Smooth muscle cell (in vitro differentiated cells): ENCODE data around the gene SLC10A4. TPM values are rescaled to one million over a fixed set of nuclear protein-coding genes. Genes with fewer than 3 reads are reported as not detected.

Source experiments
- DNase-seq: peaks from one replicate; lab custom pipeline; 2025; ENCODE audit not compliant: unreplicated experiment; lab: John Stamatoyannopoulos, UW
- H2AFZ ChIP-seq: fragments of 200-600 bp; sonication (generic); 2 replicates; pipeline ENCODE4 v1.6.0; 2016; ENCODE audit warnings: antibody characterized with exemption, low read depth, mild to moderate bottlenecking
- H3F3A ChIP-seq: fragments of 200-600 bp; sonication (generic); 2 replicates; pipeline ENCODE4 v1.6.0; 2017; ENCODE audit warnings: antibody characterized with exemption, low read depth
- H3K27ac ChIP-seq: fragments of 200-600 bp; sonication (generic); 2 replicates; pipeline ENCODE4 v1.5.1; 2016; ENCODE audit warnings: low read depth, mild to moderate bottlenecking
- H3K27me3 ChIP-seq: fragments of 200-600 bp; sonication (generic); 2 replicates; pipeline ENCODE4 v1.6.1; 2016; ENCODE audit warnings: low read depth, mild to moderate bottlenecking
- H3K36me3 ChIP-seq: fragments of 200-600 bp; sonication (generic); 2 replicates; pipeline ENCODE4 v1.5.1; 2016; ENCODE audit warnings: low read depth
- H3K4me1 ChIP-seq: fragments of 200-600 bp; sonication (generic); 2 replicates; pipeline ENCODE4 v1.5.1; 2016; ENCODE audit warnings: low read depth
- H3K4me2 ChIP-seq: fragments of 200-600 bp; sonication (generic); 2 replicates; pipeline ENCODE4 v1.6.0; 2016; ENCODE audit warnings: mild to moderate bottlenecking
- H3K4me3 ChIP-seq: fragments of 200-600 bp; sonication (generic); 2 replicates; pipeline ENCODE4 v1.5.1; 2016; ENCODE audit warnings: mild to moderate bottlenecking
- H3K79me2 ChIP-seq: fragments of 200-600 bp; sonication (generic); 2 replicates; pipeline ENCODE4 v1.6.0; 2016; ENCODE audit warnings: low read depth, mild to moderate bottlenecking
- H3K9ac ChIP-seq: fragments of 200-600 bp; sonication (generic); 2 replicates; pipeline ENCODE4 v1.6.0; 2016; ENCODE audit warnings: low read depth
- H3K9me3 ChIP-seq: fragments of 200-600 bp; sonication (generic); replicated peaks from 2 replicates; pipeline ENCODE4 v1.5.1; 2016; ENCODE audit warnings: low read depth
- H4K20me1 ChIP-seq: fragments of 200-600 bp; sonication (generic); 2 replicates; pipeline ENCODE4 v1.6.0; 2016; ENCODE audit warnings: low read depth
- CTCF ChIP-seq: fragments of 200-600 bp; sonication (generic); IDR thresholded peaks from 2 replicates; pipeline ENCODE4 v1.5.1; 2017; ENCODE audit warnings: borderline replicate concordance, mild to moderate bottlenecking, antibody characterized with exemption; ENCODE audit not compliant: insufficient read depth, poor library complexity, severe bottlenecking
- WGBS: methylation state at CpG from one replicate; pipeline ENCODE4 v1.1.7; 2016; ENCODE audit warnings: low lambda C conversion rate; 5-methylcytosine and 5-hydroxymethylcytosine counted together
- polyA plus RNA-seq: library from polyadenylated mRNA; unstranded; fragments of >200 nt; fragmentation: Nextera tagmentation; extraction: Ambion mirVana; gene quantifications from 2 replicates; pipeline ENCODE4 v1.2.1, GENCODE V29; 2016
- total RNA-seq: library from RNA; depleted of rRNA; stranded (reverse); fragments of >200 nt; gene quantifications from 2 replicates; pipeline ENCODE4 v1.2.3, GENCODE V29; 2014

Gene SLC10A4
- total and polyA plus RNA-seq, 2 experiments from 2014 or later, result 0.08 TPM; not detected in 1

GRCh38 chr4:48454591-48454990 lies 28.6 kb upstream of the SLC10A4 start:
- Histone ChIP-seq H3K79me2 (no peaks in the 10 kb centered on the region), H3K36me3 (no peaks in the 10 kb centered on the region), H3K4me1 (no peaks in the 10 kb centered on the region), H3K4me2 (no peak overlapping the region), H2AFZ (no peak overlapping the region), H3K27me3 (peaks cover 5% of the 10 kb centered on the region), H3F3A (no peaks in the 10 kb centered on the region), H4K20me1 (no peaks in the 10 kb centered on the region), H3K4me3 (no peak overlapping the region), H3K9me3 (no peaks in the 10 kb centered on the region), H3K9ac (no peak overlapping the region), H3K27ac (no peak overlapping the region)
- WGBS, result 98% methylated on average over 2 of the region's 2 CpGs
- no peak for DNase-seq
- no peak for TF ChIP-seq CTCF

- no peaks in the 10 kb centered on the region for H3K4me1 ChIP-seq
- no peak for TF ChIP-seq CTCF
- H3F3A ChIP-seq, result no peaks in the 10 kb centered on the region
- H3K27me3 ChIP-seq, result peaks cover 2% of the 10 kb centered on the region
- no peak for DNase-seq
- no peaks in the 10 kb centered on the region for H3K36me3 ChIP-seq
- no peak overlapping the region for H3K9ac ChIP-seq
- H4K20me1 ChIP-seq, result no peaks in the 10 kb centered on the region
- H3K79me2 ChIP-seq, result no peaks in the 10 kb centered on the region
- no peak overlapping the region for H3K27ac ChIP-seq
- H3K9me3 ChIP-seq, result no peaks in the 10 kb centered on the region
- no peak overlapping the region for H3K4me2 ChIP-seq
- H2AFZ ChIP-seq, result no peak overlapping the region
- no peak overlapping the region for H3K4me3 ChIP-seq
These were observed 22.1 kb upstream of the SLC10A4 start for GRCh38 chr4:48461000-48461399.

GRCh38 chr4:48462363-48462762 lies 20.8 kb upstream of the SLC10A4 start:
- Histone ChIP-seq H3K36me3 (no peaks in the 10 kb centered on the region), H3K4me1 (no peaks in the 10 kb centered on the region), H3K27me3 (no peaks in the 10 kb centered on the region), H3F3A (no peaks in the 10 kb centered on the region), H3K79me2 (no peaks in the 10 kb centered on the region), H3K27ac (no peak overlapping the region), H2AFZ (no peak overlapping the region), H3K4me2 (no peak overlapping the region), H3K4me3 (no peak overlapping the region), H3K9ac (no peak overlapping the region), H4K20me1 (no peaks in the 10 kb centered on the region), H3K9me3 (no peaks in the 10 kb centered on the region)
- no peak for TF ChIP-seq CTCF
- no peak for DNase-seq
- WGBS, result 69% methylated on average over 5 of the region's 5 CpGs

GRCh38 chr4:48467442-48467841 lies 15.7 kb upstream of the SLC10A4 start:
- 81% methylated on average over 2 of the region's 2 CpGs for WGBS
- H3K27me3 ChIP-seq, result no peaks in the 10 kb centered on the region
- no peaks in the 10 kb centered on the region for H3K9me3 ChIP-seq
- H3K27ac ChIP-seq, result no peak overlapping the region
- H3K79me2 ChIP-seq, result no peaks in the 10 kb centered on the region
- H2AFZ ChIP-seq, result no peak overlapping the region
- H3K4me3 ChIP-seq, result no peak overlapping the region
- no peaks in the 10 kb centered on the region for H3F3A ChIP-seq
- H4K20me1 ChIP-seq, result no peaks in the 10 kb centered on the region
- no peak overlapping the region for H3K4me2 ChIP-seq
- H3K4me1 ChIP-seq, result no peaks in the 10 kb centered on the region
- no peak for DNase-seq
- no peaks in the 10 kb centered on the region for H3K36me3 ChIP-seq
- H3K9ac ChIP-seq, result no peak overlapping the region
- TF ChIP-seq CTCF, result no peak
